PC-9 (cell line): ENCODE results near the gene KLK13.

Source experiments
- CTCF ChIP-seq: fragments of 200-600 bp; sonication (generic); conservative IDR thresholded peaks from 2 replicates; pipeline ENCODE4 v1.6.1; 2017; ENCODE audit warnings: mixed run types, antibody characterized with exemption, mild to moderate bottlenecking, moderate library complexity
- EZH2 ChIP-seq: fragments of 200-600 bp; sonication (generic); IDR thresholded peaks from 2 replicates; pipeline ENCODE4 v1.8.0; 2017; ENCODE audit warnings: antibody characterized with exemption, low read depth

GRCh38 chr19:51031220-51031879 lies 33.5 kb downstream of the KLK13 start:
- TF ChIP-seq CTCF (no peak), EZH2 (no peak)
